Measurements from ENCODE around the gene USP34. TPM values are rescaled to one million over a fixed set of nuclear protein-coding genes. Genes with fewer than 3 reads are reported as not detected.

Gene USP34
- total and polyA plus RNA-seq, 8 donors, result 86.5 to 191 (median 158) TPM

DNA sequence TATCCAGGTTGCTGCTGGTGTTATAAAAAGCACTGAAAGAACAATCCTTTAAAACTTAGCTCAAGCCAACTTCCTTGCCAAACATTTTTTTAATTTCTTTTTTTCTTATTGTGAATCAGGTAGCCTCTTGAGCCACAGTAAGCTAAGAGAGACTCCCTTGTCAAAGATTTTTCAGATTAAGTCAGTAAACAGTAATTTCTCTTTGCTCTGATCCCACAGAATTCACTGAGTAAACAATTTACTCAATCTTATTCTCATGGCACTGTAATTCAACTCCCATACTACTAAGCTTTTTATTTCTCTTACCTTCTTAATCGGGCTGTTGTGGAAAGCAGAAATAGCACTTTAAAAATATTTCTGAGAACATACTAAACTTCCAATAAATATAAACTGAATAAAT lies 226.2 kb downstream of the USP34 start:
- no peak for DNase-seq
- H3K36me3 ChIP-seq, result peaks cover 0 to 88% of the 10 kb centered on the region in 2 donors
- no peaks in the 10 kb centered on the region for H3K27me3 ChIP-seq
- no peak overlapping the region for H3K4me3 ChIP-seq
- no peak for ATAC-seq
- no peak for TF ChIP-seq CTCF (IDR thresholded peaks at IDR 0.05)
- no peaks in the 10 kb centered on the region for H3K4me1 ChIP-seq
- intact Hi-C loops (cut with DNase I), result no loop called here
- no peaks in the 10 kb centered on the region for H3K9me3 ChIP-seq
- no peak overlapping the region for H3K27ac ChIP-seq

GRCh38 chr2:61241266-61241665 lies 229.6 kb downstream of the USP34 start:
- peak; percentile 75 for ATAC-seq

DNA sequence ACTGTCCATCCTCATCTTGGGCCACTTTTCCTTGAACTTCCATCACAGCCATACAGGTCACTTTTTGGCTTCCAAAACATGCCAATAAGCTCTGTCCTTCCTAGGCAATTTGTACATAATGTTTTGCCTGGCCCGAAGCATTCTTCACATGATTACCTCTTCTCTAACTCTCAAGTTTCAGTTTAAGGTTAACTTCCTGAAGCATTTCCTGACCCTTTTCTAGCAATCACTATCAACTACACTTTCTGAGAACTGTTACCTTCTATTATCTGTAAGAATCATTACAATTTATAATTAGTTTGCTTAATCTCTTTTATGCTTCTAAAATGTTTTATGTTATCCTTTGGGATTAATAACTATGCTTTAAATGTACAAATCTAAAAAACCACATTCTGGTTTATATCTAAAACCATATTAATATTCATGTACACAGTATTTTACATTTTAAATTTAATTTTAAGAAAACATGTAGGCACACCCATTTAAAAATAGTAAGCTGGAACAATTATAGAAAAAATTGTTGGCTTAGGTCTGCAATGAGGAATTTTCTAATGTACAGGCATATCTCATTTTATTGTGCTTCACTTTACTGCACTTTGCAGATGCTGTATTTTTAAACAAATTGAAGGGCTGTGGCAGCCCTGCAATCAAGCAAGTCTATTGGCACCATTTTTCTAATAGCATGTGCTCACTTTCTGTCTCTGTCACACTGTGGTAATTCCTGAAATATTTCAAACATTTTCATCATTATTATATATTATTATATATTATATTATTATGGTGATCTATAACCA lies 232.5 kb downstream of the USP34 start:
- peaks cover 0 to 64% of the 10 kb centered on the region in 2 donors for H3K36me3 ChIP-seq
- no peaks in the 10 kb centered on the region for H3K9me3 ChIP-seq
- ATAC-seq (peak; percentile 30), DNase-seq (no peak)
- H3K4me1 ChIP-seq, result no peaks in the 10 kb centered on the region
- H3K4me3 ChIP-seq, result no peak overlapping the region
- H3K27ac ChIP-seq, result no peak overlapping the region
- no peaks in the 10 kb centered on the region for H3K27me3 ChIP-seq
- TF ChIP-seq CTCF (IDR thresholded peaks at IDR 0.05), result no peak
- intact Hi-C loops (cut with DNase I), result no loop called here

More at GRCh38 chr2:61241266-61241665, 229.6 kb downstream of the USP34 start:
- intact Hi-C loops (cut with DNase I), result no loop called here
- no peak overlapping the region for H3K4me3 ChIP-seq
- TF ChIP-seq CTCF (IDR thresholded peaks at IDR 0.05), result no peak
- peak in 1 of 4 donors; percentile 19 for DNase-seq
- peaks cover 0 to 63% of the 10 kb centered on the region in 2 donors for H3K36me3 ChIP-seq
- H3K9me3 ChIP-seq, result no peaks in the 10 kb centered on the region
- H3K4me1 ChIP-seq, result no peaks in the 10 kb centered on the region
- H3K27ac ChIP-seq, result no peak overlapping the region
- no peaks in the 10 kb centered on the region for H3K27me3 ChIP-seq

DNA sequence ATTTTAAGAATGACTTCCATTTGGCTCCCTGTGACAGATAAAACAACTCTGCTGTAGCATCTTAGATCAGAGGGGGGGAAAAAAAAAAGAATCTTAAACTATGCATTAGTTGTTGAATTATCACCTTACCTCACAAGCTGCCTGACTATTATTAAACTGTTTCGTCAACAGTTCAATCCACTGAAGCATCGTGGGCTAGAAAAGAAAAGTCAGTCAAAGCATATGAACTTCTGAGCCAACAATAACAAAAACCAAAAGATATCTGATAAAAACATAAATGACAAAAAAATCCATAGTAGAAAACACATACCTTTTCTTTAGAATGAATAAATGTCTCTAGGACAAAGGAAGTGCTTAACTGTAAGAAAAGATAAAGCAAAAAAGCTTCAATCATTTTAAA lies 235.2 kb downstream of the USP34 start:
- no peak for DNase-seq
- Histone ChIP-seq H3K4me3 (no peak overlapping the region), H3K9me3 (no peaks in the 10 kb centered on the region), H3K27me3 (no peaks in the 10 kb centered on the region), H3K27ac (no peak overlapping the region), H3K36me3 (peaks cover 0 to 67% of the 10 kb centered on the region in 2 donors), H3K4me1 (no peaks in the 10 kb centered on the region)
- ATAC-seq, result no peak
- intact Hi-C loops (cut with DNase I), result no loop called here
- TF ChIP-seq CTCF (IDR thresholded peaks at IDR 0.05), result no peak

GRCh38 chr2:61233581-61233980 lies 237.3 kb downstream of the USP34 start:
- H3K27me3 ChIP-seq, result no peaks in the 10 kb centered on the region
- no peak for TF ChIP-seq CTCF (IDR thresholded peaks at IDR 0.05)
- no peak overlapping the region for H3K27ac ChIP-seq
- H3K9me3 ChIP-seq, result no peaks in the 10 kb centered on the region
- DNase-seq (no peak), ATAC-seq (no peak)
- H3K36me3 ChIP-seq, result peaks cover 0 to 76% of the 10 kb centered on the region in 2 donors
- no peak overlapping the region for H3K4me3 ChIP-seq
- intact Hi-C loops (cut with DNase I), result no loop called here
- no peaks in the 10 kb centered on the region for H3K4me1 ChIP-seq

Measured in left lung (tissue), 10 donors.